ENCODE data around the gene OR10A6. TPM values are rescaled to one million over a fixed set of nuclear protein-coding genes. Genes with fewer than 3 reads are reported as not detected.

Gene OR10A6
- total and polyA plus RNA-seq, 11 donors, result not detected

DNA sequence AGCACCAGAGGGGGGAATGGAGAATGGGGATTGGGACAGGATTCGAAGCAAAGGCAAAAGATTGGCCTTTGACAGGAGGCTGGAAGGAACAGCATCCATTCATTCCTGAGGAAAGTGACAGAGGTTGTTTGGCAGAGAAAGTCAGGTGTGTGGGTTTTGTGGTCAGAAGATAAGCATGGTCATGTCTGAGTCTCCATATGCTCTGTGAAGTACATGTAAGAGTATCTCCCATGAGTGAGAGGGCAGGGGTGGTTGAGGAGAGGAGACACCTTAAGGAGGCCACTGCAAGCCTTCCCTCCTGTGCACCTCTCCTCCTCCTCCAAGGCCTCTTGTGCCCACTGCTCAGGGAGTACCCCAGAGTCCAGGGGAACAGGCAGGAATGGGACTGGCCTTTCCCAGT, 36.0 kb upstream of the OR10A6 start:
- Histone ChIP-seq H3K27me3 (peaks cover 0 to 6% (median 0%) of the 10 kb centered on the region in 9 donors), H3K4me1 (no peaks in the 10 kb centered on the region), H3K36me3 (no peaks in the 10 kb centered on the region), H3K4me3 (no peak overlapping the region), H3K9me3 (no peaks in the 10 kb centered on the region), H3K27ac (no peak overlapping the region)
- ATAC-seq (no peak), DNase-seq (no peak)
- intact Hi-C loops (cut with DNase I), result no loop called here
- 67 to 79% (median 74%) methylated on average over 1 of the region's 1 CpG for WGBS, 4 donors
- TF ChIP-seq, protein P1, sequence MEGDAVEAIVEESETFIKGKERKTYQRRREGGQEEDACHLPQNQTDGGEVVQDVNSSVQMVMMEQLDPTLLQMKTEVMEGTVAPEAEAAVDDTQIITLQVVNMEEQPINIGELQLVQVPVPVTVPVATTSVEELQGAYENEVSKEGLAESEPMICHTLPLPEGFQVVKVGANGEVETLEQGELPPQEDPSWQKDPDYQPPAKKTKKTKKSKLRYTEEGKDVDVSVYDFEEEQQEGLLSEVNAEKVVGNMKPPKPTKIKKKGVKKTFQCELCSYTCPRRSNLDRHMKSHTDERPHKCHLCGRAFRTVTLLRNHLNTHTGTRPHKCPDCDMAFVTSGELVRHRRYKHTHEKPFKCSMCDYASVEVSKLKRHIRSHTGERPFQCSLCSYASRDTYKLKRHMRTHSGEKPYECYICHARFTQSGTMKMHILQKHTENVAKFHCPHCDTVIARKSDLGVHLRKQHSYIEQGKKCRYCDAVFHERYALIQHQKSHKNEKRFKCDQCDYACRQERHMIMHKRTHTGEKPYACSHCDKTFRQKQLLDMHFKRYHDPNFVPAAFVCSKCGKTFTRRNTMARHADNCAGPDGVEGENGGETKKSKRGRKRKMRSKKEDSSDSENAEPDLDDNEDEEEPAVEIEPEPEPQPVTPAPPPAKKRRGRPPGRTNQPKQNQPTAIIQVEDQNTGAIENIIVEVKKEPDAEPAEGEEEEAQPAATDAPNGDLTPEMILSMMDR (IDR thresholded peaks at IDR 0.05), result no peak
- TF ChIP-seq POLR2A (IDR thresholded peaks at IDR 0.05), result no peak

DNA sequence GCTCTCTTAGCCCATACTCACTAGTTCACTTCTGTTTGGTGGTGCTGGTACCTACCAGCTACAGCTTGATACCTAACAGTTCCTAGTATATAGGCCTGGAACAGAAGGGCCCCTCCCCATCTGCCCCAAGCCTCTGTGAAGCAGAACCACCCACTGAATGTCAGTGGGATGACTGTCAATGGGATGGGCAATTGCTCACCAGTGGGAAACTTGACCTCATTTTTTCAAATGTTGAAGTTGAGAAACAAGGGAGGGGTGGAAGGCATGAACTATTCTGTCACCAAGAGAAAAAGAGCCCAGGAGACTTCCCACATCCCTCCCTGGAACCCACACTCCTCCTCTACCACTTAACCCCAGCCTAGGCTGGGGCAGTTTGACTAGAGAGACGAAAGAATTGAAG, 34.3 kb upstream of the OR10A6 start, which contains the start of gene NLRP10:
NLRP10 (minus strand) TSS at position 62 of the 400 bp plus-strand sequence. CDS start 1,952 bp downstream, outside the sequence.
- Histone ChIP-seq H3K4me3 (no peak within 1 kb of the TSS), H3K36me3 (no peaks in the 10 kb centered on the region), H3K4me1 (no peaks in the 10 kb centered on the region), H3K27me3 (peaks cover 0 to 13% (median 0%) of the 10 kb centered on the region in 9 donors), H3K27ac (no peak within 1 kb of the TSS), H3K9me3 (no peaks in the 10 kb centered on the region)
- TF ChIP-seq, protein P1 (IDR thresholded peaks at IDR 0.05), result no peak
- TF ChIP-seq POLR2A (IDR thresholded peaks at IDR 0.05), result no peak
- intact Hi-C loops (cut with DNase I), result no loop called here
- DNase-seq, result no peak
- ATAC-seq, result no peak
- 69 to 91% (median 81%) methylated on average over 1 of the region's 1 CpG for WGBS, 4 donors

DNA sequence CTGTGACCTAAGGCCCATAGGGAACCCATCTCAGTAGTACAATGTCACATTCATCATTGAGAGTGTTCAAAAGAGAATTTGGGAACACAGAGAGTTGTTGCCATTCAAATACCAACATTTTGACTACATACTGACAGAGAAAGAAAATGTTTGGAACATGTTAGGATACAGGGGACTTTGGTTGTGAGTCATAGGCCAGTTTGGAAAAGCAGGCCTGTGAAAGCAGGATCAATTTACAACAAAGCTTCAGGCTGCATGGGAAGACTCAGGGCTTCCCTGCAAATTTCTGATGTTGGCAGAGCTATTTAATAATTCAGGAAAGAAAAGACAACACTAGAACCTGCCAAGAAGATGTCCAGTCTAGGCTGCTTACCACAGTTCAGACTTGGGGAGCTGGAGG, 33.8 kb upstream of the OR10A6 start:
- H3K36me3 ChIP-seq, result no peaks in the 10 kb centered on the region
- H3K4me3 ChIP-seq, result no peak overlapping the region
- TF ChIP-seq, protein P1 (IDR thresholded peaks at IDR 0.05), result no peak
- no peak for TF ChIP-seq POLR2A (IDR thresholded peaks at IDR 0.05)
- intact Hi-C loops (cut with DNase I), result no loop called here
- no peaks in the 10 kb centered on the region for H3K9me3 ChIP-seq
- no peak overlapping the region for H3K27ac ChIP-seq
- peaks cover 0 to 13% (median 0%) of the 10 kb centered on the region in 9 donors for H3K27me3 ChIP-seq
- ATAC-seq (no peak), DNase-seq (no peak)
- no peaks in the 10 kb centered on the region for H3K4me1 ChIP-seq

DNA sequence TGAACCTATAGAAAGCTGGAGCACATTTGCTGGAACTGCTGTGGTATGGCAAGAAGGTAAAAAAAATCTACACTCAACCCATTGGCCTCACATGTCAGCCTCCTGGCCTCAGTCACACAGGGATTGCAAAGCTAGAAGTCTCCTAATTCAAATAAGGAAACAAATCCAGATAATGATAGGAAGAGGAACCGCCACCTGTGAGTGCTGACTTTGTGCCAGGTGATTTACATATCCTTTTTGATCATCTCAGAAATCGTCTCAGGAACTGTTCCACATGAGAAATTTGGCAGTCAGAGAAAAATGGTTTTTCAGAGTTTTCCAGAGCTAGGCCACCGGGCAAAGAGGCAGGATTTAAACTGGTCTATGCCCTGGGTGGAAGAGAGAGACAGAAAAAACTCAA, 33.2 kb upstream of the OR10A6 start:
- Histone ChIP-seq H3K36me3 (no peaks in the 10 kb centered on the region), H3K27me3 (peaks cover 0 to 13% (median 0%) of the 10 kb centered on the region in 9 donors), H3K9me3 (no peaks in the 10 kb centered on the region), H3K4me1 (no peaks in the 10 kb centered on the region), H3K4me3 (no peak overlapping the region), H3K27ac (no peak overlapping the region)
- 54 to 59% (median 57%) methylated on average over 3 of the region's 3 CpGs for WGBS, 4 donors
- intact Hi-C loops (cut with DNase I), result no loop called here
- ATAC-seq (no peak), DNase-seq (no peak)
- no peak for TF ChIP-seq POLR2A (IDR thresholded peaks at IDR 0.05)
- TF ChIP-seq, protein P1 (IDR thresholded peaks at IDR 0.05), result no peak
